ENCODE results near the gene KCNQ1.

DNA sequence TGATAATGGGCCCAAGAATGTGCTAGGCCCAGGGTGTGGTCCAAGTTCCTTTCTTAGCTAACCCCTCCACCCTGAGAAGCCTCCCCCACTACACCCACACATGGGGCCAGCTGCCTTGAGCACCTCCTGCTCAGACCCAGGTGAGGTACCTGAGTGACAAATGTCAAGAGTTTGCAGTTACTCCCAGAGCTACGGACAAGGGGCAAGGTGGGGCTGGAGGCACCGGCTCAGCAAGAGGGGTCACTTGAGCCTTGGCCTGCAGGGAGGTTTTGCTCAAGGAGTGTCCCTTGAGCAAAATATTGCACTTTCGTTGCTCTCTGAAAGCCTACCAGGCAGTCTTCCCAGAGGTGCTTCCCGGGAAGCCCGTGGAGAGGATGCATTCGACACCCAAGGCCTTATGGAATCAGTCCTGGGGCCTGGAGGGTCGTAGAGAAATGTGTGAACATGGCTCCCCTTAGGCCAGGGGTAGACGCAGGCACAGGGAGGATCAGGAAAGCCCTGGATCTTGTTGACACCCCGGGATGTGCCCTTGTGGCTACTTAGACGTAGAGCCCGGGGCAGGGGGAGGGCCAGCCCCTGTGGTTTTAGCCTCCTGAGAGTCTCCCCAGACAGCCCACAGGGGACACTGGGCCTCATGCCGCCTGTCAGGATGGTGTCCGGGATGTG is 114.2 kb downstream of the KCNQ1 start:
- TF ChIP-seq EZH2 (IDR thresholded peaks at IDR 0.05; ENCODE audit: insufficient read depth, poor library complexity, severe bottlenecking): no peak
- no peak for TF ChIP-seq EZH2phosphoT487 (IDR thresholded peaks at IDR 0.05; ENCODE audit: insufficient read depth, low read depth)
